H9 (cell line): Measurements from ENCODE around the gene TAS1R1. TPM values are rescaled to one million over a fixed set of nuclear protein-coding genes. Genes with fewer than 3 reads are reported as not detected.

Experiments
- DNase-seq: peaks from one replicate; pipeline ENCODE4 v3.0.0-alpha.2; 2017
- H2AFZ ChIP-seq: one replicate; pipeline ENCODE4 v1.6.1; 2013; ENCODE audit warnings: mild to moderate bottlenecking, low read length, control low read depth, moderate library complexity
- H2AK5ac ChIP-seq: 2 replicates; pipeline ENCODE4 v1.6.1; 2013; ENCODE audit warnings: low read length, control low read depth, mixed read lengths; ENCODE audit not compliant: insufficient read length
- H2BK120ac ChIP-seq: one replicate; pipeline ENCODE4 v1.6.1; 2013; ENCODE audit warnings: low read depth, mild to moderate bottlenecking, low read length, control low read depth, inconsistent platforms; ENCODE audit not compliant: poor library complexity, severe bottlenecking
- H2BK12ac ChIP-seq: 2 replicates; pipeline ENCODE4 v1.6.1; 2013; ENCODE audit warnings: low read length, control low read depth, mixed read lengths, low read depth; ENCODE audit not compliant: insufficient read length
- H2BK15ac ChIP-seq: 2 replicates; pipeline ENCODE4 v1.6.1; 2013; ENCODE audit warnings: low read depth, low read length, control low read depth
- H2BK20ac ChIP-seq: one replicate; pipeline ENCODE4 v1.6.1; 2013; ENCODE audit warnings: low read depth, mild to moderate bottlenecking, low read length, control low read depth, inconsistent platforms; ENCODE audit not compliant: poor library complexity, severe bottlenecking
- H2BK5ac ChIP-seq: 2 replicates; pipeline ENCODE4 v1.6.1; 2013; ENCODE audit warnings: low read length, control low read depth, mixed read lengths; ENCODE audit not compliant: insufficient read length
- H3K14ac ChIP-seq: 2 replicates; pipeline ENCODE4 v1.6.1; 2013; ENCODE audit warnings: low read length, control low read depth; ENCODE audit not compliant: insufficient read depth
- H3K18ac ChIP-seq: 2 replicates; pipeline ENCODE4 v1.6.1; 2013; ENCODE audit warnings: low read depth, mild to moderate bottlenecking, mixed read lengths, low read length, control low read depth; ENCODE audit not compliant: insufficient read length
- H3K23ac ChIP-seq: 2 replicates; pipeline ENCODE4 v1.6.1; 2013; ENCODE audit warnings: low read length, control low read depth, mixed read lengths, low read depth; ENCODE audit not compliant: insufficient read length
- H3K23me2 ChIP-seq: 2 replicates; pipeline ENCODE4 v1.6.1; 2013; ENCODE audit warnings: low read depth, mild to moderate bottlenecking, mixed read lengths, low read length, control low read depth; ENCODE audit not compliant: insufficient read length, poor library complexity, severe bottlenecking
- H3K27ac ChIP-seq: 2 replicates; pipeline ENCODE4 v1.5.1; 2013; ENCODE audit warnings: low read length, control low read depth, mixed read lengths, low read depth; ENCODE audit not compliant: insufficient read length
- H3K27me3 ChIP-seq: 2 replicates; pipeline ENCODE4 v1.6.1; 2013; ENCODE audit warnings: low read length, control low read depth, inconsistent platforms; ENCODE audit not compliant: insufficient read depth
- H3K4ac ChIP-seq: 2 replicates; pipeline ENCODE4 v1.6.1; 2013; ENCODE audit warnings: low read depth, mild to moderate bottlenecking, control low read depth, inconsistent platforms, low read length, moderate library complexity
- H3K4me1 ChIP-seq: 2 replicates; pipeline ENCODE4 v1.6.1; 2013; ENCODE audit warnings: low read length, control low read depth, inconsistent platforms; ENCODE audit not compliant: insufficient read depth
- H3K4me2 ChIP-seq: 2 replicates; pipeline ENCODE4 v1.6.1; 2013; ENCODE audit warnings: low read length, control low read depth, mixed read lengths; ENCODE audit not compliant: insufficient read length, insufficient read depth
- H3K56ac ChIP-seq: 2 replicates; pipeline ENCODE4 v1.6.1; 2013; ENCODE audit warnings: low read depth, mild to moderate bottlenecking, mixed read lengths, low read length, control low read depth; ENCODE audit not compliant: insufficient read length
- H3K79me1 ChIP-seq: 2 replicates; pipeline ENCODE4 v1.6.1; 2013; ENCODE audit warnings: low read depth, mild to moderate bottlenecking, moderate library complexity, low read length, control low read depth, inconsistent platforms; ENCODE audit not compliant: insufficient read depth, poor library complexity, severe bottlenecking
- H3K79me2 ChIP-seq: 2 replicates; pipeline ENCODE4 v1.6.1; 2013; ENCODE audit warnings: low read length, control low read depth, inconsistent platforms; ENCODE audit not compliant: insufficient read depth
- H3K9ac ChIP-seq: 2 replicates; pipeline ENCODE4 v1.6.1; 2013; ENCODE audit warnings: low read length, control low read depth, mixed read lengths; ENCODE audit not compliant: insufficient read length; ENCODE audit errors: extremely low read depth
- H3K9me3 ChIP-seq: one replicate; pipeline ENCODE4 v1.6.1; 2013; ENCODE audit warnings: low read depth, low read length, inconsistent platforms; ENCODE audit not compliant: control insufficient read depth
- H3T11ph ChIP-seq: one replicate; pipeline ENCODE4 v1.6.1; 2013; ENCODE audit warnings: mild to moderate bottlenecking, low read length, control low read depth, inconsistent platforms
- H4K20me1 ChIP-seq: one replicate; pipeline ENCODE4 v1.6.1; 2013; ENCODE audit not compliant: control insufficient read depth, insufficient read length, insufficient read depth
- H4K5ac ChIP-seq: 2 replicates; pipeline ENCODE4 v1.6.1; 2013; ENCODE audit warnings: low read depth, mild to moderate bottlenecking, mixed read lengths, low read length, control low read depth; ENCODE audit not compliant: insufficient read length
- H4K8ac ChIP-seq: replicated peaks from 2 replicates; pipeline ENCODE4 v1.6.1; 2013; ENCODE audit warnings: low read length, control low read depth, mixed read lengths, low read depth; ENCODE audit not compliant: insufficient read length
- H4K91ac ChIP-seq: 2 replicates; pipeline ENCODE4 v1.6.1; 2013; ENCODE audit warnings: low read depth, mild to moderate bottlenecking, moderate library complexity, mixed read lengths, low read length, control low read depth; ENCODE audit not compliant: insufficient read length
- H3K27ac Mint-ChIP-seq, 3 experiments: 2 replicates in 2 of 3; 3 replicates in 1 of 3; pipeline ENCODE4 v1.8.0; 2020 to 2021; ENCODE audit warnings: mixed read lengths in 3 of 3, mild to moderate bottlenecking in 1 of 3, moderate library complexity in 1 of 3
- H3K27me3 Mint-ChIP-seq: 2 replicates; pipeline ENCODE4 v1.8.0; 2021; ENCODE audit warnings: low read depth, mild to moderate bottlenecking, moderate library complexity, mixed read lengths
- H3K36me3 Mint-ChIP-seq, 3 experiments: 2 replicates in 2 of 3; 3 replicates in 1 of 3; pipeline ENCODE4 v1.8.0; 2020 to 2021; ENCODE audit warnings: low read depth in 3 of 3, mixed read lengths in 3 of 3; ENCODE audit not compliant: insufficient read depth in 1 of 3
- H3K4me1 Mint-ChIP-seq, 2 experiments: 2 replicates each; pipeline ENCODE4 v1.8.0; 2020; ENCODE audit warnings: mixed read lengths in 2 of 2
- H3K4me3 Mint-ChIP-seq, 2 experiments: 2 replicates in 1 of 2; 3 replicates in 1 of 2; pipeline ENCODE4 v1.8.0; 2020 to 2021; ENCODE audit warnings: mild to moderate bottlenecking in 2 of 2, mixed read lengths in 2 of 2, moderate library complexity in 1 of 2
- H3K9me3 Mint-ChIP-seq, 2 experiments: 2 replicates in 1 of 2; 3 replicates in 1 of 2; pipeline ENCODE4 v1.8.0; 2020; ENCODE audit warnings: mild to moderate bottlenecking in 2 of 2, mixed read lengths in 2 of 2, moderate library complexity in 1 of 2
- WGBS: extraction: QIAGEN DNeasy Blood & Tissue Kit; methylation state at CpG from one replicate; pipeline ENCODE4 v1.1.7; 2013; ENCODE audit warnings: missing lambda C conversion rate, low lambda C conversion rate, mixed read lengths; ENCODE audit not compliant: insufficient read length; ENCODE audit errors: extremely low coverage; 5-methylcytosine and 5-hydroxymethylcytosine counted together
- total RNA-seq: library from RNA; stranded (reverse); gene quantifications from 2 replicates; pipeline ENCODE4 v1.2.1, GENCODE V29; 2021
- TF ChIP-seq, protein P1 (sequence below): fragments of 200-600 bp; sonication (generic); conservative IDR thresholded peaks from 3 replicates; pipeline ENCODE4 v1.8.0; 2021; ENCODE audit warnings: antibody characterized with exemption, mild to moderate bottlenecking

The TAS1R1 gene
- total RNA-seq, 1 experiment from 2014 or later: not detected

- WGBS: no CpG with 5 or more reads among the region's 18 CpGs
- Mint-ChIP-seq H3K27me3 (0 out of 2 replicates have a peak, but pooled peaks cover 2% of the 10 kb centered on the region), H3K36me3 (no peaks in the 10 kb centered on the region), H3K4me1 (peaks cover 0 to 3% of the 10 kb centered on the region in 2 experiments; a peak in 2 of 4 replicates), H3K9me3 (no peaks in the 10 kb centered on the region), H3K27ac (peak overlapping the region in 1 of 3 experiments; percentile 48; a peak in 1 of 7 replicates), H3K4me3 (no peak overlapping the region)
- H2BK12ac ChIP-seq: no peak overlapping the region
- no peak overlapping the region for H3K18ac ChIP-seq
- no peaks in the 10 kb centered on the region for H3K79me1 ChIP-seq
- TF ChIP-seq, protein P1, sequence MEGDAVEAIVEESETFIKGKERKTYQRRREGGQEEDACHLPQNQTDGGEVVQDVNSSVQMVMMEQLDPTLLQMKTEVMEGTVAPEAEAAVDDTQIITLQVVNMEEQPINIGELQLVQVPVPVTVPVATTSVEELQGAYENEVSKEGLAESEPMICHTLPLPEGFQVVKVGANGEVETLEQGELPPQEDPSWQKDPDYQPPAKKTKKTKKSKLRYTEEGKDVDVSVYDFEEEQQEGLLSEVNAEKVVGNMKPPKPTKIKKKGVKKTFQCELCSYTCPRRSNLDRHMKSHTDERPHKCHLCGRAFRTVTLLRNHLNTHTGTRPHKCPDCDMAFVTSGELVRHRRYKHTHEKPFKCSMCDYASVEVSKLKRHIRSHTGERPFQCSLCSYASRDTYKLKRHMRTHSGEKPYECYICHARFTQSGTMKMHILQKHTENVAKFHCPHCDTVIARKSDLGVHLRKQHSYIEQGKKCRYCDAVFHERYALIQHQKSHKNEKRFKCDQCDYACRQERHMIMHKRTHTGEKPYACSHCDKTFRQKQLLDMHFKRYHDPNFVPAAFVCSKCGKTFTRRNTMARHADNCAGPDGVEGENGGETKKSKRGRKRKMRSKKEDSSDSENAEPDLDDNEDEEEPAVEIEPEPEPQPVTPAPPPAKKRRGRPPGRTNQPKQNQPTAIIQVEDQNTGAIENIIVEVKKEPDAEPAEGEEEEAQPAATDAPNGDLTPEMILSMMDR: no peak
- H2BK120ac ChIP-seq: no peak overlapping the region
- no peak overlapping the region for H3K56ac ChIP-seq
- H3T11ph ChIP-seq: no peak overlapping the region
- no peak overlapping the region for H2AK5ac ChIP-seq
- no peak overlapping the region for H3K4ac ChIP-seq
- no peak overlapping the region for H4K8ac ChIP-seq
- no peak overlapping the region for H2AFZ ChIP-seq
- H2BK20ac ChIP-seq: no peak overlapping the region
- H3K9ac ChIP-seq: no peak overlapping the region
- H4K91ac ChIP-seq: no peak overlapping the region
- H3K27me3 ChIP-seq: no peaks in the 10 kb centered on the region
- no peak overlapping the region for H3K14ac ChIP-seq
- H3K9me3 ChIP-seq: no peaks in the 10 kb centered on the region
- H4K5ac ChIP-seq: no peak overlapping the region
- H3K27ac ChIP-seq: no peak overlapping the region
- no peaks in the 10 kb centered on the region for H3K79me2 ChIP-seq
- H3K23me2 ChIP-seq: no peaks in the 10 kb centered on the region
- no peak overlapping the region for H2BK5ac ChIP-seq
- no peak for DNase-seq
- no peak overlapping the region for H2BK15ac ChIP-seq
- H3K4me2 ChIP-seq: no peak overlapping the region
- no peaks in the 10 kb centered on the region for H3K4me1 ChIP-seq
- H3K23ac ChIP-seq: no peak overlapping the region
- H4K20me1 ChIP-seq: no peaks in the 10 kb centered on the region
Observed at GRCh38 chr1:6508154-6508815, 46.8 kb upstream of the TAS1R1 start.
